GM18873 (cell line): Measurements from ENCODE around the gene GADD45G.

Source experiments
- ATAC-seq: cut with Tn5 transposase; IDR thresholded peaks from one replicate; pipeline ENCODE4 v1.9.1; 2021; ENCODE audit warnings: mild to moderate bottlenecking, moderate library complexity, moderate number of reproducible peaks; ENCODE audit not compliant: unreplicated experiment, low FRiP score

The GADD45G gene

DNA sequence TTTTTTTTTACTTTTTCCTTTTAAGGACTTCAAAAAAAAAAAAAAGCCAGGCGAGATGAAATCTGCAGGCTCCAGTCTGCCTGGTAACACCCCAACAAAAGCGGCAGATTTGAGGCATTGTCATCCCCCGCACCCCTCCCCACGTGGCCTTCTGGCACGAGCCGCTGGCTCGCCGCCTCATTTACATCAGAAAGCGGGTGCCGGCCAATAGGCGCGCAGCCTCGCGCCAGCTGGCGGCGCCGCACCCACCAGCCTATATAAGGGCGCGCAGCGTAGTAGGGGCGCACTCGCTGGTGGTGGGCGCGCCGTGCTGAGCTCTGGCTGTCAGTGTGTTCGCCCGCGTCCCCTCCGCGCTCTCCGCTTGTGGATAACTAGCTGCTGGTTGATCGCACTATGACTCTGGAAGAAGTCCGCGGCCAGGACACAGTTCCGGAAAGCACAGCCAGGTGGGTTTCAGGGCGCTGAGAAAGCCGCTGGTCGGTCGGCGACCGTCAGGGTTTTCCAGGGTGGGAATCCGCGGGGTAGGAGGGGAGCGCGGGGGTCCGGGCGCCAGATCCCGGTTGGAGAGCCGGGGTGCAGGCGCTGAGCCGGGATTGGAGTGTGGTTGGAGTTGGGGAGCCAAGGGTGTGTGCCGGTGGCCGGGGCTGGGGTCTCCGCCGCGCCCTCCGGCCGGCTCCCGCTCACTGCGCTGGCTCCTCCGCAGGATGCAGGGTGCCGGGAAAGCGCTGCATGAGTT, at the start of gene GADD45G:
Gene GADD45G (plus strand): TSS at position 284 of the 736 bp plus-strand sequence. CDS start 110 bp downstream, at position 394.
- no peak for ATAC-seq

- ATAC-seq, result no peak
These were observed 49.8 kb upstream of the GADD45G start for GRCh38 chr9:89555036-89555415.

GRCh38 chr9:89555451-89556375, 49.1 kb upstream of the GADD45G start:
- peak; percentile 62 for ATAC-seq

GRCh38 chr9:89558196-89558899, 46.5 kb upstream of the GADD45G start:
- no peak for ATAC-seq

DNA sequence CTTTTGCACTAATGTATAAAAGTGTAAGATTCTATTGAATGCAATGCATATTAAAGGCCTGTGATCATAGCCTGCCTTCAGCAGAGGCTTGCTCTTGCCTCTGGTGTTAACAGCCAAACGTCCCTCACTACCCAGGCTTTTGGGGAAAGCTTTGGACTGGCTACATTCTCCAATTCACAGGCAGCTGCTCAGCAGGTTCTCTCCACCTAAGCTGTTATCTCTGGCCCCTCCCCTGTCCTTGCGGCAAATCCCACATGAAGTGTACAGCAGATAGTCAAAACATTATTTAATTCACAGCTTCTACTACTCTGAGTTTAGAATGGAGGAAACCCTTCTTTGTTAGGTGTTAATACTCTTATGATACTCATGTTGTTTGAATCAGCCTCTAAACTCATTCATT, 45.9 kb upstream of the GADD45G start:
- no peak for ATAC-seq

GRCh38 chr9:89562186-89562814, 42.5 kb upstream of the GADD45G start:
- ATAC-seq, result no peak

GRCh38 chr9:89563571-89564345, 41.1 kb upstream of the GADD45G start:
- no peak for ATAC-seq

GRCh38 chr9:89564346-89564878, 40.4 kb upstream of the GADD45G start:
- ATAC-seq, result peak; percentile 69

DNA sequence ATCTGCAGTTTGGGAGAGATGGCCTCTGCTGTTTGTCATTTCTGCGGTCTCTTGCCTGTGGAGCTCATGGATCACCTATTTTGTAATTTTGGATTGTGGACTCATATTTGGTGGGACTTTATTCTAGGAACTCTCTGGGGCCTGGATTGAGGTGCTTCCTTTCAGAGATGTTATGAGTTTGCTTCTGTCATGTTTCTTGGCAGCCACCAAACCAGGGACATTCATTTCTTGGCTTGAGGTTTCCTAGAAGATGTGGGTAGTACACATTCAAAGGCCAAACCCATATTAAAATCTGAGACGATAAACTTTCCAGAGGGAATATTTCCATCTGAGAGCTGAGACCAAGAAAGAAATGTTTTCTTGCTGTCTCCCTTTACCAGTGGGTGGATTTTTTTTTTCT, 37.2 kb upstream of the GADD45G start:
- ATAC-seq, result no peak

DNA sequence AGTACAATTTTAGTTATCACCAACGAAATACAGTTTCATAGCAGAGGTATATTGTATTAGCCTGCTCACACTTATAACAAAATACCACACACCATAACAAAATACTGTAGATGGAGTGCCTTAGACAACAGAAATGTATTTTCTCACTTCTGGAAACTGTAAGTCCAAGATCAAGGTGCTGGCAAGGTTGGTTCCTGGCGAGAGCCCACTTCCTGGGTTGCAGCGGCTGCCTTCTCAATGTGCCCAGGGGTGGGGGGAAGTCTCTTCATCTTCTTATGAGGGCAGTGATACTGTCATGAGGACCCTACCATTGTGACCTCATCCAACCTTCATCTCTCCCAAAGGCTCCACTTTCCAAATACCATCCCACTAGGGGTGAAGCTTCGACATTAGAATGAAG, 30.5 kb upstream of the GADD45G start:
- no peak for ATAC-seq

GRCh38 chr9:89576404-89576839, 28.4 kb upstream of the GADD45G start:
- no peak for ATAC-seq

- ATAC-seq, result no peak
These were observed 27.4 kb upstream of the GADD45G start for GRCh38 chr9:89577363-89577762.

GRCh38 chr9:89579741-89580385, 24.9 kb upstream of the GADD45G start:
- ATAC-seq, result no peak

- no peak for ATAC-seq
These were observed 18.5 kb upstream of the GADD45G start for GRCh38 chr9:89586311-89586710.

GRCh38 chr9:89588271-89588879, 16.4 kb upstream of the GADD45G start:
- no peak for ATAC-seq

GRCh38 chr9:89590415-89590814, 14.4 kb upstream of the GADD45G start:
- no peak for ATAC-seq

GRCh38 chr9:89591274-89592212, 13.3 kb upstream of the GADD45G start:
- no peak for ATAC-seq
